ENCODE measurements around the gene SYCP2.

GRCh38 chr20:59938221-59938620 lies 4.8 kb upstream of the SYCP2 start:
- TF ChIP-seq POLR2AphosphoS5 (IDR thresholded peaks at IDR 0.05) (no peak), CTCF (IDR thresholded peaks at IDR 0.05) (no peak)
